ENCODE measurements around the gene CLDN14.

- TF ChIP-seq POLR2A (IDR thresholded peaks at IDR 0.05), result no peak
- TF ChIP-seq, protein P1, sequence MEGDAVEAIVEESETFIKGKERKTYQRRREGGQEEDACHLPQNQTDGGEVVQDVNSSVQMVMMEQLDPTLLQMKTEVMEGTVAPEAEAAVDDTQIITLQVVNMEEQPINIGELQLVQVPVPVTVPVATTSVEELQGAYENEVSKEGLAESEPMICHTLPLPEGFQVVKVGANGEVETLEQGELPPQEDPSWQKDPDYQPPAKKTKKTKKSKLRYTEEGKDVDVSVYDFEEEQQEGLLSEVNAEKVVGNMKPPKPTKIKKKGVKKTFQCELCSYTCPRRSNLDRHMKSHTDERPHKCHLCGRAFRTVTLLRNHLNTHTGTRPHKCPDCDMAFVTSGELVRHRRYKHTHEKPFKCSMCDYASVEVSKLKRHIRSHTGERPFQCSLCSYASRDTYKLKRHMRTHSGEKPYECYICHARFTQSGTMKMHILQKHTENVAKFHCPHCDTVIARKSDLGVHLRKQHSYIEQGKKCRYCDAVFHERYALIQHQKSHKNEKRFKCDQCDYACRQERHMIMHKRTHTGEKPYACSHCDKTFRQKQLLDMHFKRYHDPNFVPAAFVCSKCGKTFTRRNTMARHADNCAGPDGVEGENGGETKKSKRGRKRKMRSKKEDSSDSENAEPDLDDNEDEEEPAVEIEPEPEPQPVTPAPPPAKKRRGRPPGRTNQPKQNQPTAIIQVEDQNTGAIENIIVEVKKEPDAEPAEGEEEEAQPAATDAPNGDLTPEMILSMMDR (IDR thresholded peaks at IDR 0.05 in 4 of 5, conservative IDR thresholded peaks at IDR 0.05 in 1 of 5), result no peak
Observed at GRCh38 chr21:36506482-36506881, 26.6 kb upstream of the CLDN14 start.

Data from gastrocnemius medialis (tissue), 4 donors.